ENCODE measurements around the gene PTPRT. TPM values are rescaled to one million over a fixed set of nuclear protein-coding genes. Genes with fewer than 3 reads are reported as not detected.

The PTPRT gene
- total and polyA plus RNA-seq, 2 experiments from 2014 or later, result not detected

DNA sequence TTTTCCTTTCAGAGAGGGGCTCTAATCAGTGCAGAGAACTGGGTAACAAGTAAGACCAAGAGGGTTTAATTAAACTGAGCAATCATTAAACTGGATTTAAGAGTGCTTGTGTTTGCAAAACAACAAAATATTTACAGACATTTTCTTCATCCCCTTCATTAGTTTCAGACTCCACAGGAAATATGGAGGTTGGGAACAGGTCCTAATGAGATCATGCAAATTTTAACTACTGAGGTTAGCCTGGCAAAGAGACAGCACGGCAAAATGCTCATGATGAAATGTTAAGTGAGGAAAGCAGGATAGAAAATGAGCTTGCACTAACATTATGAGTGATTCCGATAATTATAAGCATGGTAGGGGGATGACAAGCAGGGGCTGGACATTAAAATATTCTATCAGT is 268.9 kb downstream of the PTPRT start (continued):
- TF ChIP-seq, protein P1, sequence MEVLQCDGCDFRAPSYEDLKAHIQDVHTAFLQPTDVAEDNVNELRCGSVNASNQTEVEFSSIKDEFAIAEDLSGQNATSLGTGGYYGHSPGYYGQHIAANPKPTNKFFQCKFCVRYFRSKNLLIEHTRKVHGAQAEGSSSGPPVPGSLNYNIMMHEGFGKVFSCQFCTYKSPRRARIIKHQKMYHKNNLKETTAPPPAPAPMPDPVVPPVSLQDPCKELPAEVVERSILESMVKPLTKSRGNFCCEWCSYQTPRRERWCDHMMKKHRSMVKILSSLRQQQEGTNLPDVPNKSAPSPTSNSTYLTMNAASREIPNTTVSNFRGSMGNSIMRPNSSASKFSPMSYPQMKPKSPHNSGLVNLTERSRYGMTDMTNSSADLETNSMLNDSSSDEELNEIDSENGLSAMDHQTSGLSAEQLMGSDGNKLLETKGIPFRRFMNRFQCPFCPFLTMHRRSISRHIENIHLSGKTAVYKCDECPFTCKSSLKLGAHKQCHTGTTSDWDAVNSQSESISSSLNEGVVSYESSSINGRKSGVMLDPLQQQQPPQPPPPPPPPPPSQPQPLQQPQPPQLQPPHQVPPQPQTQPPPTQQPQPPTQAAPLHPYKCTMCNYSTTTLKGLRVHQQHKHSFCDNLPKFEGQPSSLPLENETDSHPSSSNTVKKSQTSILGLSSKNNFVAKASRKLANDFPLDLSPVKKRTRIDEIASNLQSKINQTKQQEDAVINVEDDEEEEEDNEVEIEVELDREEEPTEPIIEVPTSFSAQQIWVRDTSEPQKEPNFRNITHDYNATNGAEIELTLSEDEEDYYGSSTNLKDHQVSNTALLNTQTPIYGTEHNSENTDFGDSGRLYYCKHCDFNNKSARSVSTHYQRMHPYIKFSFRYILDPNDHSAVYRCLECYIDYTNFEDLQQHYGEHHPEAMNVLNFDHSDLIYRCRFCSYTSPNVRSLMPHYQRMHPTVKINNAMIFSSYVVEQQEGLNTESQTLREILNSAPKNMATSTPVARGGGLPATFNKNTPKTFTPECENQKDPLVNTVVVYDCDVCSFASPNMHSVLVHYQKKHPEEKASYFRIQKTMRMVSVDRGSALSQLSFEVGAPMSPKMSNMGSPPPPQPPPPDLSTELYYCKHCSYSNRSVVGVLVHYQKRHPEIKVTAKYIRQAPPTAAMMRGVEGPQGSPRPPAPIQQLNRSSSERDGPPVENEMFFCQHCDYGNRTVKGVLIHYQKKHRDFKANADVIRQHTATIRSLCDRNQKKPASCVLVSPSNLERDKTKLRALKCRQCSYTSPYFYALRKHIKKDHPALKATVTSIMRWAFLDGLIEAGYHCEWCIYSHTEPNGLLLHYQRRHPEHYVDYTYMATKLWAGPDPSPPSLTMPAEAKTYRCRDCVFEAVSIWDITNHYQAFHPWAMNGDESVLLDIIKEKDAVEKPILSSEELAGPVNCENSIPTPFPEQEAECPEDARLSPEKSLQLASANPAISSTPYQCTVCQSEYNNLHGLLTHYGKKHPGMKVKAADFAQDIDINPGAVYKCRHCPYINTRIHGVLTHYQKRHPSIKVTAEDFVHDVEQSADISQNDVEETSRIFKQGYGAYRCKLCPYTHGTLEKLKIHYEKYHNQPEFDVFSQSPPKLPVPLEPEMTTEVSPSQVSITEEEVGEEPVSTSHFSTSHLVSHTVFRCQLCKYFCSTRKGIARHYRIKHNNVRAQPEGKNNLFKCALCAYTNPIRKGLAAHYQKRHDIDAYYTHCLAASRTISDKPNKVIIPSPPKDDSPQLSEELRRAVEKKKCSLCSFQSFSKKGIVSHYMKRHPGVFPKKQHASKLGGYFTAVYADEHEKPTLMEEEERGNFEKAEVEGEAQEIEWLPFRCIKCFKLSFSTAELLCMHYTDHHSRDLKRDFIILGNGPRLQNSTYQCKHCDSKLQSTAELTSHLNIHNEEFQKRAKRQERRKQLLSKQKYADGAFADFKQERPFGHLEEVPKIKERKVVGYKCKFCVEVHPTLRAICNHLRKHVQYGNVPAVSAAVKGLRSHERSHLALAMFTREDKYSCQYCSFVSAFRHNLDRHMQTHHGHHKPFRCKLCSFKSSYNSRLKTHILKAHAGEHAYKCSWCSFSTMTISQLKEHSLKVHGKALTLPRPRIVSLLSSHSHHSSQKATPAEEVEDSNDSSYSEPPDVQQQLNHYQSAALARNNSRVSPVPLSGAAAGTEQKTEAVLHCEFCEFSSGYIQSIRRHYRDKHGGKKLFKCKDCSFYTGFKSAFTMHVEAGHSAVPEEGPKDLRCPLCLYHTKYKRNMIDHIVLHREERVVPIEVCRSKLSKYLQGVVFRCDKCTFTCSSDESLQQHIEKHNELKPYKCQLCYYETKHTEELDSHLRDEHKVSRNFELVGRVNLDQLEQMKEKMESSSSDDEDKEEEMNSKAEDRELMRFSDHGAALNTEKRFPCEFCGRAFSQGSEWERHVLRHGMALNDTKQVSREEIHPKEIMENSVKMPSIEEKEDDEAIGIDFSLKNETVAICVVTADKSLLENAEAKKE (CRISPR knock-in tag; IDR thresholded peaks at IDR 0.05), result no peak
- no peak for TF ChIP-seq EZH2 (IDR thresholded peaks at IDR 0.05; ENCODE audit: low read depth, unreplicated experiment)
- no peak for TF ChIP-seq CTCF (conservative IDR thresholded peaks at IDR 0.05; ENCODE audit: low read depth in 2 of 2)

DNA sequence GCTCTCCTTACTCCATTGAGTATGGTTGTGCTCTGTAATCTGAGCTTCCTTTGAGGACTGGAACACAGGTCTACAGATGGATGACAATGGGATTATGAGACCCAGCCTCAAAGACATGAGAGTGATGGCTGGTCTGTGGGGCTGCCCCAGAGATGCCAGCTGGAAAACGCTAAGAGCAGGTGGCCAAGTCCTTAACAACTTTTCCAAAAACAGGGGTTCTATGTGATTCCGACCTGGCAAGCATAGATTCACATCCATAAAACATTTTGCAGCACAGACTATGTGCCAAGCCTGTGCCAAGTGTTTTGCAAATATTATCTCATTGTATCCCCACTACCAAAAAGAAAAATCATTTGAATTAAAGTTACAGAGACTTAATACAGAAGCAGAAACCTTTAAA is 270.4 kb downstream of the PTPRT start:
- no peaks in the 10 kb centered on the region for H4K20me1 ChIP-seq (replicated peaks; ENCODE audit: insufficient read depth)
- no peak overlapping the region for H3K4me3 ChIP-seq
- H3K4me3 Mint-ChIP-seq, result no peak overlapping the region
- H3K27me3 ChIP-seq (ENCODE audit: insufficient read depth), result no peaks in the 10 kb centered on the region
- H3K9me2 ChIP-seq (ENCODE audit: insufficient read depth), result no peaks in the 10 kb centered on the region
- DNase-seq (ENCODE audit: low spot score), result no peak
- H3K4me1 Mint-ChIP-seq, result no peaks in the 10 kb centered on the region
- ATAC-seq, result no peak
- H3K27me3 Mint-ChIP-seq (ENCODE audit: insufficient read depth, low read depth, poor library complexity), result peaks cover 13% of the 10 kb centered on the region
- no peaks in the 10 kb centered on the region for H3K79me2 ChIP-seq (replicated peaks; ENCODE audit: insufficient read depth)
- H3K27ac Mint-ChIP-seq, result no peak overlapping the region
- H3K9me3 Mint-ChIP-seq, result peaks cover 95% of the 10 kb centered on the region
- peaks cover 44% of the 10 kb centered on the region for H3K36me3 Mint-ChIP-seq (ENCODE audit: low read depth)
- H3K4me1 ChIP-seq (ENCODE audit: insufficient read depth), result no peaks in the 10 kb centered on the region
- H2AFZ ChIP-seq, result no peak overlapping the region
- H3K4me2 ChIP-seq, result no peak overlapping the region
- H3K27ac ChIP-seq (ENCODE audit: low read depth), result no peak overlapping the region
- peaks cover 4% of the 10 kb centered on the region for H3K36me3 ChIP-seq (ENCODE audit: insufficient read depth)
- H3F3A ChIP-seq (replicated peaks; ENCODE audit: low read depth), result no peaks in the 10 kb centered on the region
- TF ChIP-seq CREB1 (CRISPR knock-in tag; IDR thresholded peaks at IDR 0.05; ENCODE audit: low read depth), result no peak
- no peak for TF ChIP-seq EZH2phosphoT487 (IDR thresholded peaks at IDR 0.05; ENCODE audit: unreplicated experiment)
- no peak for TF ChIP-seq CTCF (conservative IDR thresholded peaks at IDR 0.05; ENCODE audit: low read depth in 2 of 2)
- TF ChIP-seq POLR2AphosphoS5 (IDR thresholded peaks at IDR 0.05; ENCODE audit: low read depth), result no peak
- TF ChIP-seq NANOG (IDR thresholded peaks at IDR 0.05; ENCODE audit: borderline replicate concordance), result no peak
